DMS53 treated with DMSO at 0.1 percent for 48 hours (cell line): ENCODE data around the gene CREB3L4.
"Not testable (repeated sequence)": the region's sequence is repeated elsewhere in the genome, so short reads cannot be mapped to it uniquely, and the experiment has no call there.

ENCODE experiments used
- DNase-seq: peaks from one replicate; lab custom pipeline; 2025; ENCODE audit not compliant: unreplicated experiment; lab: John Stamatoyannopoulos, UW

Gene CREB3L4

DNA sequence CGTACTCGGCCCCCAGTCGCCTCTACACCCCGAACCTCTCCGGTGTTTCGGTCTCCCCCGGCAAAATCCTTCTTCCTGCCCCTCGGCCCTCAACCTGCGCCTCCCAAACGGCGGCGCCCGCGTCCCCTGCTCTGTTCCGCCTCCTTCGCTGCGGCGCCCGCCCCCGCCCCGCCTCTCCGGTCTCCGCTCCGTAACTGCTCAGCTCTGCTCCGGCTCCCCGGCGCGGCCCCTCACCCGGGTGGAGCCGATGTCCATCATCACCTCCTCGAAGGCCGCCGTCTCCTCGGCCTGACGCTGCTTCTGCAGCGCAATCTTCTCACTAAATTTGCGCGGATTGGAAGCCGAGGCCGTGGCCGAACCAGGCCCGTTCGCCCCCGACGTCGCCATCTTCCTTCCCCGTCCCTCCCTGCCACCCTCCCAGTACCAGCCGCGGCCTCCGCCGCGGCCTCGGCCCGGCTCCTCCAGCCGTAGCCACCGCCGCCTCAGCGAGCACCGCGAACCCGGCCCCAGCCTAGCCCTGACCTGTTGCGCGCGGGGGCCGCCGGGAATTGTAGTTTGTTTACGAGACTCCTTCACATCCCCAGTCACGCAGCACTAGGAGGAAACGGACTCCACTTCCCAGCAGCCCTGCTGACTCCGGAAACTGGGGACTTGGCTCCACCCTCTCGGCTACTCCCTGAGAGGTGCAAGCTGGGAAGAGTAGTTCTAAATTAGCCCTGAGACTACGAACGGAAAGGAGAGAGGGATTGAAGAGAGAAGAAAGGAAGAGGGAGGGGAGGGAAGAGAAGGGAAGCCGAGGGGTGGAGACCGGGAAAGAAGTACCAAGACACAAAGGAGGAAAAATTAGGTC is 9.4 kb upstream of the CREB3L4 start, which contains the start of gene CRTC2:
TSS of gene CRTC2 (minus strand) at position 502 of the 850 bp plus-strand sequence. CDS start at position 387, 115 bp downstream.
- peak; percentile 98 for DNase-seq

DNA sequence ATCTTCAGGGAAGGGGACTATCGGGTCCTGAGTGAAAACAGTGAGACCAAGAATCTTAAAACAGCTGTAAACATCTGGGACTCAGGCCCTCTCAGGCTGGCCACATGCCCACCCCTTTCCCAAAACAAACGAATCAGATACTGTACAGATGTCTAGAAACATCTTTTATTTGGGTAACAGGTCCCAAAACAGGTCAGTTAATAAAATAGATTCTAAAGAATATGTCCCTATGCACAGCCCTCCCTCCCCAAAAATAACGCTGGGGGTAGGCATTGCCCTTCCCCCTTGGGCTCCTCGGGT is 8.8 kb upstream of the CREB3L4 start:
- no peak for DNase-seq

DNA sequence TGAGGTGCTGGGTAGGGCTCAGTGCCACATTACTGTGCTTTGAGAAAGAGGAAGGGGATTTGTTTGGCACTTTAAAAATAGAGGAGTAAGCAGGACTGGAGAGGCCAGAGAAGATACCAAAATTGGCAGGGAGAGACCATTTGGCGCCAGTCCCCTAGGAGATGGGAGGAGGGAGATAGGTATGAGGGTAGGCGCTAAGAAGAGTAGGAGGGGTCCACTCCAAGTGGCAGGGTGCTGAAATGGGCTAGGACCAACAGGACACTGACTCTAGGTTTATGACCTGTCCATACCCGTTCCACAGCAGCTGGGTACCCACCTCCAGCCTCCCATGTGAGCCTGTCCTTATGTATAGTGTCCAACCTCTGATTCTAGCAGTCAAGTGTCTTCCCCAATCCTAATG is 8.2 kb upstream of the CREB3L4 start:
- DNase-seq: no peak

DNA sequence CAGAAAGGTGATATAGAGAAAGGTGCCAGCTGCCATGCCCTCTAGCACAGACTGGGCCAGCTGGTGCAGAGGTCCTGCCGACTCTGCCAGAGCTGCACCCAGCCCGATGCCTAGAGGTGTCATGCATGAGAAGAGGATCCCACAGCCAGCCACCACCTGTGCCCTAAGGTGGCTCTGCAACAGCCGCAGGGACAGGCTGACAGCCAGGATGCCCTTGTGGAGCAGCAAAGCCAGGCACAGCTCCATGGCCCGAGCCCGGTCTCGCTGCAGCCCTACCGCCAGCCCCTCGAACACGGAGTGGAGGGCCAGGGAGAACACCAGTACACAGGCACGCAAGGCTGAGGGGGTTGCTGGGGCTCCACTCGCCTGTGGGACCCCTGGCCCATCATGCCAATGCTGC is 7.5 kb upstream of the CREB3L4 start:
- DNase-seq: no peak

DNA sequence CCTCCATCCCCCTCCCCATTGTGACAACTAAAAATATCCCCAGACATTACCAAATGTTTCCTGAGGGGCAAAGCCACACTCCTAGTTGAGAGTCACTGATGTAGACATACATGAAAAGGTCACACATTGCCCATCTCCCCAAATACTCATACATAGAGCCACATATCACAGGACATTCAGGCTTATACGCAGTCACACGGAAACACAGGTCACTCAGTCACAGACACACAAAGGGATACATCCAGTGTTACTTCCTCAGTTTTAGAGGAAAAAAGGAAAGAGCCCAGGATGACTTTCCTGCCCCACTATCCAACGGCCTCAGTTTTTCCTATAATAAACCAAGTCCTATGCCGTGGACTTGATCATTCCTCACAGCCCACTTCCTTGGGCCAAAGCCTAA is 6.3 kb upstream of the CREB3L4 start:
- no peak for DNase-seq

DNA sequence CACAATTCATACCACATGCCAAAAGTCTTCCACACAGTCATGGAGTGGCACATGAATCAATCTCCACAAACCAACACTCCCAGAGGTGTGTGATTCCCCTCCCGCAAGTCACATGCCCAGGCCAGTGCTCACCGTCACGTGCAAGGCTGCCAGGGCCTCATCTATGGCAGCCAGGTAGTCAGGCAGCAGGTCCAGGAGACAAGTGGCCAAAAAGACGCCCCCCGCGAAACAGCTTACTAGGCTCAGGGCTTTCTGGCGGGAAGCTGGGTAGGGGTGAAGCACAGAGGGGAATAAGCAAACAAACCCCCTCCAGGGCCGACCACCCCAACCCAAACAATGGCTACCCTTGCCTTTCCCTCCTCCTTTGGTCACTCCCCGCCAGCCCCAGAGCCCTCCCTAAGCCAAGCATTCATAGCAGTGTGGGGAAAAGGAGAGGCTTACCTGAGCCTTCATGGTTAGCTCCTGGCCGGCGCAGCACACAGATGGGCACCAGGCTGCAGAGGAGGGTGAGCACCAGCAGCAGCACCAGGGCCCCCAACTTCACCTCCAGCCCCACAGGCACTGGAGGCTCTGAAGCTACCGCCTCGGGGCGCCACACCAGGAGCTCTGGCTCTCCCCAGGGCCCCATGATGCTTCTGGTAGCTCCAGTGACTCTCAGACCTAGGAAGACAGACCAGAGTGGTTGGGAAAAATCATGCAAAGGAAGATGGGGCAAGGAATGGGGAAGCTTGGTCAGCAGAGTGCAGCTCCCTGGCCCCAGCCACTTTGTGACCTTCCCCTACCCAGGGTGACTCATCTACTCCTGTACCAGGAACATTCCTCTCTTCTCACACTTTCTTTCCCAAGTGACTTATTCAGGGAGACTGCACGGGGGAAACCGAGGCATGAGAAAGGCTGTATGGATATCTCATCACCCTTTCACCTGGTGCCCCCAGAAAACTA is 5.3 kb upstream of the CREB3L4 start:
- DNase-seq: peak; percentile 16

DNA sequence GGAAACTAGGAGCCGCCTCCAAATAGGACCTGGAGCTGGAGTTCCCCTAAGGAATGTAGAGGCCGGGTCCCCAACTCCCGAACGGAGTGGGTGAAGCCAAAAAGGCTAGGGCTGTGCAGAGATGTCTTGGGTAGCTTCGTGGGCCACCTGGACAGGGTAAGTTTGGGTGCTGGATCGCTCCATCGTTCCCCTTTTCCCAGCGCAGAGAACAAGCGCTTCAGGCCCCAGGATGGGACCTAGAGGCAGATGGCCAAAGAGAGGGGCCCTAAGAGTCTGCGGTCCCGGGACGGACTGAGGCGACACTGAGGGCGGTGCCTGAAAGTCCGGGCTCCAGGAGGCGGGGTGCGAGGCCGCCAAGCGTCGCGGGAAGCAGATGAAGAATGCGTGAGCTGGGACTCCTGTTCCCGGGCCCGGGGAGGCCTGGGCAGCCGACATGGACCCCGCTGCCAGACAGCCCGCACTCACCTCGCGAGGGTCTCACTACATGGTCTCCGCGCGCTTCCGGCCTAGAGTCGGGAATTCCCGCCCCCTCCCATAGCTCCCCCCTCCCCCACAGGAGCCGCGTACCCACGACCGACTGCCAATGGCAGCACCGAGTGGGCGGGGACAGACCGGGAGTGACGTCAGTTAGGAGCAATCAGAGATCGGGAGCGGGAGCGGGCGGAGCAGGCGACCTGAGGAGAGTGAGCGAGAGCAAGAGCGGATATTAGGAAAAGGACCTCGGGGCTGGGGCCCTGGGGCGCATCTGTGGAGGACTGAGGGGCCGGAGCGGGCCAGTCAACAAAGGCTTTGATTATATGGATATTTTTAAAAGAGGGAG is 4.5 kb upstream of the CREB3L4 start, which contains the start of gene SLC39A1:
TSS of gene SLC39A1 (minus strand) at position 508 of the 820 bp plus-strand sequence. CDS start 822 bp downstream, outside the sequence.
- DNase-seq: peak; percentile 90

DNA sequence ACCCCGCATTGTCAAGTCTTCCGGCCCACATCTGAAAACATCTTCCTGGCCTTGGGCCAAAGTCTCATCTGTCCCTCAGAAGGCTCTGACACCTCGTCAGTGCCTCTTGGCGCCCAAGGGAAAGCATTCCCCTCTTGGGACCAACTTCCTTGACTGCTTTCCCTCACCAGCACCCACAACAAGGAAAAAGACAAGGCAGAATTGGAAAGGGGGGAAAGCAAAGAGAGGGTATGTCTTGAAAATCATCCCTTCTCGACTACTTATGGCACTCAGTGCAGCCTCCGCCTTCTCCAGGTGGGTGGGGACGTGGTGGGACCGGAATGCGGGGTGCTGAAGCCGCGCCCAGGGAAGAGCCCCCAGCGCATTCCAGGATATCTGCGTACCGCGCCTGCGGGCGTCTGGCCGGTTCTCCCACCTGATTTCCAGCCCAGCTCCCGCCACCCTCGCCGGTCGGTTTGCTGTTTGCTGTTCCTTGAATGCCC is 3.8 kb upstream of the CREB3L4 start:
- DNase-seq: no peak

DNA sequence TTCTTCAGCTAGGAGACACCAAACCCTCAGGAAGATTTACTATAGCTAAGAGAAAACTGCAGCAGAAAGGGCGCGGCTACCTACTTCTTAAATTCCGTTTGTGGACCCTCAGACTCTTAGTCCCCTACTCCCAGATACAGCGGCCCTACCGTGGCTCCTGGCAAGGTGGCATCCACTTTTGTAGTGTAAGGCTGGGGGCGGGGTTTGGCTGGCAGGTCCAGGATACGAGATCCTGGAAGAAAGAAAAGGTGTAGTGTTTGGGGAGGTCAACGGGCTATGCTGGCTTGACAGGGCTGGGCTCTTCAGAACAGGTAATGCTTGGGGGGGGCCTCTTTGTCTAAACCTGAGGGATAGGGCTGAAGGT is 280 bp downstream of the CREB3L4 start:
- DNase-seq: peak; percentile 43

DNA sequence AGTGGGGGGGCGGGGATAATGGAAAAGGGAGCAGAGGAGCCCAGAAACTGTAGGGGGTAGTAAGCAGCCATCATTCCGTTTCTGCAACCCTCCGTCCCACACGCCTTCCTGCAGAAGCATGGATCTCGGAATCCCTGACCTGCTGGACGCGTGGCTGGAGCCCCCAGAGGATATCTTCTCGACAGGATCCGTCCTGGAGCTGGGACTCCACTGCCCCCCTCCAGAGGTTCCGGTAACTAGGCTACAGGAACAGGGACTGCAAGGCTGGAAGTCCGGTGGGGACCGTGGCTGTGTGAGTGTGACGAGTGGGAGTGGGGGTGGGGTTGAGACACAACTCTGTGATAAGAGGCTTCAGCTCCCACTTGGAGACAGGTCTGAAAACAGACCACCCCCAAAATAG is 706 bp downstream of the CREB3L4 start:
- no peak for DNase-seq

DNA sequence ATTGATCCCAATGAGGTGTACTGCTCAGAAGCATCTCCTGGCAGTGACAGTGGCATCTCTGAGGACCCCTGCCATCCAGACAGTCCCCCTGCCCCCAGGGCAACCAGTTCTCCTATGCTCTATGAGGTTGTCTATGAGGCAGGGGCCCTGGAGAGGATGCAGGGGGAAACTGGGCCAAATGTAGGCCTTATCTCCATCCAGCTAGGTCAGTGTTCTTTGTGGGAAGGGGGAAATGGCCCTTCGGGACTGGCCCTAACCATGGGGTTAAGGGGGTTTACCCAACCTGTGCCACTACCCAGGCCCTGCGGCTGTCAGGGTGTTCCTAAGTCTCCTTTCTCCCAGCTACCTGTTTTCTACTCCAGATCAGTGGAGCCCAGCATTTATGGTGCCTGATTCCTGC is 1.3 kb downstream of the CREB3L4 start:
- DNase-seq: no peak

DNA sequence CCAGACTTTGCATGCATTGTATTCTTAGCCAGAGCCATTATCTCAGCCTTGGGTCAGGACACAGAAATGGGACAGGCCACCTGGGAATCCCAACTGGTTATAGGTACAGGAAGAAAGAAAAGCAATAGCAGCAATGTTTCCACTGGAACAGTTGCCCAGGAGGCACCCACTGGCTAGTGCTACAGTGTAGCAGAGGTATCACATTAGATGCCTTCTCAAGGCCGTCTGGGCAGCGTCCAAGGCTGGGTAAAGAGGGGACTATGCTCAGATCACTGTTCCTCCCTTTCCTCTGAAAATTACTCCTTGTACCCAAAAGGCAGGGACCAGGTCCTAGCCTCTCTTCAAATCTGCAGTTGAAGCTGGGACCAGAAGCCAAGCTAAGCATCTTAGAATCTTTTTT is 2.6 kb downstream of the CREB3L4 start:
- DNase-seq: no peak

DNA sequence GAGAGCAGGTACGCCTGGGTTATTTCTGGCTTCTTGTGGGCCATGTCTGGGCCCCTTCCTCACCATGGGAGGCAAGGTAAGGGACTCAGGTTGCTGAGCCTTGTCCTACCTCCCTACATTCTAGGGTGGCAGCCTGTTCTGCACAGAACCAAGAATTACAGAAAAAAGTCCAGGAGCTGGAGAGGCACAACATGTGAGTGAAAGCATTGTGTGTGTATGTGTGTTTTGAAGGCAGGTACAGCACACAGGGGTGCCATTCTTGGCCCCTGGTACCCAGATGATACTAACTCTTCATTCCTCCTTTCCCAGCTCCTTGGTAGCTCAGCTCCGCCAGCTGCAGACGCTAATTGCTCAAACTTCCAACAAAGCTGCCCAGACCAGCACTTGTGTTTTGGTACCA is 5.4 kb downstream of the CREB3L4 start:
- no peak for DNase-seq

DNA sequence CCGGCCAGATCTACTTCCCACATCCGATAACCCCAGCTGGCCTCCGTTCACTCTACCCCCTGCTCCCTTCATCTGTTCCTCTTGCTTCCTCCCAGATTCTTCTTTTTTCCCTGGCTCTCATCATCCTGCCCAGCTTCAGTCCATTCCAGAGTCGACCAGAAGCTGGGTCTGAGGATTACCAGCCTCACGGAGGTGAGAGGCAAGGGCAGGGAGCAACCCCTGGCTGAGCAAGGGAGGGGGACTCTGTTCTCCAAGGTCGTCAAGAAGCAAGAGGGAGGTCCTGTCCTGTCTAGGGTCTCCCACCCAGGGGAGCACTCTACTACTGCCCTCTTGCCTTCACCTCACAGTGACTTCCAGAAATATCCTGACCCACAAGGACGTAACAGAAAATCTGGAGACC is 5.8 kb downstream of the CREB3L4 start:
- DNase-seq: no peak

DNA sequence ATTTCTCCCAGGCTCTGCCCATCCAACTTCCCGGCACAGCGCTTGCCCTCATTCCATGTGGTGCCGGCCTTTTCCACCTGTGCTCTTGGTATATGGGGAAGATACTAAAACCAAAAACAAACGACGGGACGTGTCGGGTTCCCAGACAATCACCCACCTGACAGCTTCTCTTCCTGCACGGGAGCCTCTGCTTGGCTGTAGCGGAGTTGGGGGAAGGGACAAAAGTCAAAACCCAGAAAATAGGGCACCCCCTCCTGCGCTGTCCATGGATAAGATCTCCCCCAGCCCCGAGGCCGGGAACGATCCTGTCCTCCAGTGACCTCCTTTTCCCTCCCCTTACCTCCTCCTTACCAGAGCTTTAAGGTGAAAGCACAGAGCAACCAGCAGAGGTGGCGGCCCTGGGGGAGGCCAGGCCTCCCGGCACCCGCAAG is 9.1 kb downstream of the CREB3L4 start:
- DNase-seq: no peak

DNA sequence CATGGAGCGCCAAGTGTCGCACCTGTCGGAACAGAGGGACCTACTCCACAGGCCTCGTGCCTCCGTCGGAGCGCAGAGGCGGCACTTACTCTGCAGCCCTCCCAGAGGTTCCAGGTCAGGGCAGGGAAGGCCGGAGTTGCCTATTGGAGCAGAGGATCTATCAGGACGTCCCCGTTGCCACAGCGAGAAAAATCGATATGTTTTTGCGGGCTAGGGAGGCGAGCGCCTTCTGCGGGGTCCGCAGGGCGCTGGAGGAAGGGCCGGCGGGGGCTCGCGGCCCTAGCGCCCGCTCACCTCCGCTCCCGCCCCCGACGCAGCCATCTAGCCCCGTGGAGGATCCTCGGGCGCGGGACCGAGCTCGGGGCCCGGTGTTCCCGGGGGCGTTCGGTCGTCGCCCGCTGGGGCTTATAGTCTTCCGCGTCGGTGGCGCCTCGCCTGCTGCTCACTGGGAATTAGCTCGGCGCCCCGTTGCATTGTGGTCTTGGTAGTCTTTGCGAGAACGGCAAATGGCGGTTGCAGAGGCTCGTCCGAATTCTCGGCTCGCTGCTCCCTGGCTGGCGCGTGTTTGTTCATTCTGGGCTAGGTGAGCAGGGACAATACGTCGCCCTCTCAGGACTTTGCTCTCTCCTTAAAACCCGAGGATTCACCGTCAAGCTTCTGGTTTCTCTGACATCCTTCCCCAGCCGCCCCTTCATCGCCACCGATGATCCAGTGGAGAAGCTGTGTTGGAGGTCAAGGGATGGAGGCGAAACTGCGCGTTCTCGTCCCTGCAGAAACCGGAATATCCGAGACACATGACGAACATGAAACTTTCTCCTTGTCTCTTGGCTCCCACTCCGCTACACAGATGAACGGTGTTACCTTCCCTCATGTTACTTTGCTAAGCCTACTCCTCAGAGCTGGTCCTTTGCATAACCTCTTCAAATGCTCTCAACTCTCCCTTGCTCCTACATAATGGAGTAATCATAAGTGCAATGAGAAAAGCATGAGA is 9.8 kb downstream of the CREB3L4 start, which contains the start of gene JTB:
TSS of gene JTB (minus strand) at position 425 of the 991 bp plus-strand sequence. CDS start at position 3, 422 bp downstream.
- DNase-seq: peak; percentile 57

DNA sequence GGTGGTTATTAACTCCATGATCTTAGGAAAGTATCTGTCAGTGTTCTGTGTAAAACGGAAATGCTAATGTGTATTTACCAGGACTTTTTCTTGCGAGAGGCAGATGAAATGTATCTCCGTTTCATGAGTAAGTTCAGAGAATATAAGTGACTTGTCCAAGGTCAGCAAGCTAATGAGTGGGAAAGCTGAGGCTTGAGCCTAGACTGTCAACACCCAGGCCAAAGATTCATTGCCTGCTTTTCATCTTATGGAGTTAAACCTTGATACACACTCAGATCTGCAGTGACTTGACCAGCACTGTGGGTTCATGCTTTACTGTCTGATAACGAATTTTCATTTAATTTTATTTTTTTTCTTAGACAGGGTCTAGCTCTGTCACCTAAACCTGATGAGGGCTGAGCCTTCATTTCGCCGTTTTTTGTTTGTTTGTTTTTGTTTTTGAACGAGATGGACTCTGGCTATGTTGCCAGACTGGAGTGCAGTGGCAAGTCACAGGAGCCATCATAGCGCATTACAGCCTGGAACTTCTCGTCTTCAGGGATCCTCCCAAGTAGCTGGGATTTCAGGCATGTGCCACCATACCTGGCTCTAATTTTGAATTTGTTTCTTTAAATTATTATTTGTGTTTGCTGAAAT is 10.7 kb downstream of the CREB3L4 start:
- DNase-seq: no peak

DNA sequence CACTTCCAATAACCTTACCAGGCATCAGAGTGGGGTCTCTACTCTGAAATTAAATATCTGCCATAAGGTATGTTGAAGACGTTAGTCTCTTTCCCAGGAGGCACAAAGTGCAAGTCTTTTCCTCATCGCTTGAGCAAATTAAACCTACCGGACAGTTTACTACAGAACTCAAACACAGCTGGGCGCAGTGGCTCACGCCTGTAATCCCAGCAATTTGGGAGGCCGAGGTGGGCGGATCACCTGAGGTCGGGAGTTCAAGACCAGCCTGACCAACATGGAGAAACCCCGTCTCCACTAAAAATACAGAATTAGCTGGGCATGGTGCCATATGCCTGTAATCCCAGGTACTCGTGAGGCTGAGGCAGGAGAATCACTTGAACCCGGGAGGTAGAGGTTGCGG is 11.4 kb downstream of the CREB3L4 start:
- DNase-seq: not testable (repeated sequence)

DNA sequence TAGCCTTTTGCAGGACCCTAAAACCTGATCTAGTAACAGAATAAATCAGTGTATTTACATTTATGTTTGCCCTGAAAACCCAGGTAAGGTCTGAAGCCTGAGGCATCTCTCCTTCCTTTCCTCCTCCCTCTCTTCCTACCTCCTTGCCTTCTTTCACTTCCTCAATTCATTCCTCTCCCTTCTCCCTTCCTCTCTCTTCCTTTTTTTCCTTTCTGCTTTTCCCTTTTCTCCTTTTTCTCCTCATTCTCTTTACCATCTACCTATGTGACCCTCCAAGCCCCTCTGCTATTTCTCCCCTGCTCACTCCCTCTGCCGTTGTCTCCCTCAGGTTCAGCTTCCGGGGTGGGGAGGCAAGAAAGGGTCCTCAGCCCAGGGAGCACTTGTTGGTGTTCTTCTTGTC is 14.0 kb downstream of the CREB3L4 start:
- not testable (repeated sequence) for DNase-seq
